ENCODE results near the gene OVCH1. TPM values are rescaled to one million over a fixed set of nuclear protein-coding genes. Genes with fewer than 3 reads are reported as not detected.

The OVCH1 gene
- total RNA-seq, 2 donors from 2014 or later, result not detected

Other genes with a start within 250 kb of the OVCH1 start
- gene ERGIC2, start 116.5 kb downstream of the OVCH1 start, total RNA-seq, result 10 to 100 TPM; 78.8 to 96.6 TPM